Measurements from ENCODE around the gene GTPBP1. TPM values are rescaled to one million over a fixed set of nuclear protein-coding genes. Genes with fewer than 3 reads are reported as not detected.
A peak's percentile ranks its signal among the peaks of the same experiment; 100 is the strongest.

The GTPBP1 gene
- total RNA-seq, result 31.2 and 35.4 TPM in 2 replicates

DNA sequence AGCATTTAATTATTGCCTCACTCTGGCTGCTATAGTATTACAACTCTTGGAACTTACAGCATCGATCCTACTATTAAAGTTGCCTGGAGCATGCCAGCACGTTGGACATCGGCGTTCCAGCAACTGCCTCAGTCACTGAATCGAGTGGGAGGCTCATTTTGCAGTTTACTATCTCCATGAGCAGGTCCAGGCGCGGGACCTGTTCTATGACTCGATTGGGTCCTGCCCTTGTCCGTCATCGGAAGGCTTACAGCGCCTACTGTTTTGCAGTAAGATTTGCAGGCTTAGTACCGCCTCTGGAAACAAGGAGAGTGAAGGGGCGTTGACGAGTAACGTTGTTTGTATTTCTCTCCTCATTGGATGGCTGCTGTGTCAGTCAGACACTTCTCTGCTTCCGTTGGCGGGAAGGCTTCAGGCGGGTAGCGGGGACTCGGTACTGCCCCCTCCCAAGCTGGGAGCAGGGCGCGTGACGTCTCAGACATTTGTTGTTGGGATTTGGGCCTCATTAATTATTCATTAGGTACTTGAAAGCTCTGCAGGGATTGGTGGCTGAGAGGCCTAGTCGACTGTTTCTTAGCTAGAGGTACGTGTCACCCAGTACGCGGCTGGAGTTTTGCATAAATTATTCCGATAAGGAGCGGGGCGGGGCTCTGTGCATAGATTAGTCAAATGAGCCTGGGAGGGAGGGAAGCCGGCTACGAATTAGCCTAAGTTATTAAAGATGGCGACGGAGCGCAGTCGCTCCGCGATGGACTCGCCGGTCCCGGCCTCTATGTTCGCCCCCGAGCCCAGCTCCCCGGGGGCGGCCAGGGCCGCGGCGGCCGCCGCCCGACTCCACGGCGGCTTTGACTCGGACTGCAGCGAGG, at the start of gene GTPBP1:
Gene GTPBP1 (plus strand): TSS at position 710 of the 866 bp plus-strand sequence. CDS start 12 bp downstream, at position 722.
- peak within 1 kb of the TSS; percentile 83 for H3K4me3 ChIP-seq (ENCODE audit: low read depth, low read length)
- TF ChIP-seq, protein P1, sequence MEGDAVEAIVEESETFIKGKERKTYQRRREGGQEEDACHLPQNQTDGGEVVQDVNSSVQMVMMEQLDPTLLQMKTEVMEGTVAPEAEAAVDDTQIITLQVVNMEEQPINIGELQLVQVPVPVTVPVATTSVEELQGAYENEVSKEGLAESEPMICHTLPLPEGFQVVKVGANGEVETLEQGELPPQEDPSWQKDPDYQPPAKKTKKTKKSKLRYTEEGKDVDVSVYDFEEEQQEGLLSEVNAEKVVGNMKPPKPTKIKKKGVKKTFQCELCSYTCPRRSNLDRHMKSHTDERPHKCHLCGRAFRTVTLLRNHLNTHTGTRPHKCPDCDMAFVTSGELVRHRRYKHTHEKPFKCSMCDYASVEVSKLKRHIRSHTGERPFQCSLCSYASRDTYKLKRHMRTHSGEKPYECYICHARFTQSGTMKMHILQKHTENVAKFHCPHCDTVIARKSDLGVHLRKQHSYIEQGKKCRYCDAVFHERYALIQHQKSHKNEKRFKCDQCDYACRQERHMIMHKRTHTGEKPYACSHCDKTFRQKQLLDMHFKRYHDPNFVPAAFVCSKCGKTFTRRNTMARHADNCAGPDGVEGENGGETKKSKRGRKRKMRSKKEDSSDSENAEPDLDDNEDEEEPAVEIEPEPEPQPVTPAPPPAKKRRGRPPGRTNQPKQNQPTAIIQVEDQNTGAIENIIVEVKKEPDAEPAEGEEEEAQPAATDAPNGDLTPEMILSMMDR (IDR thresholded peaks at IDR 0.05; ENCODE audit: insufficient read depth, low read depth, low read length), result no peak
- DNase-seq (ENCODE audit: low read depth), result peak; percentile 100

DNA sequence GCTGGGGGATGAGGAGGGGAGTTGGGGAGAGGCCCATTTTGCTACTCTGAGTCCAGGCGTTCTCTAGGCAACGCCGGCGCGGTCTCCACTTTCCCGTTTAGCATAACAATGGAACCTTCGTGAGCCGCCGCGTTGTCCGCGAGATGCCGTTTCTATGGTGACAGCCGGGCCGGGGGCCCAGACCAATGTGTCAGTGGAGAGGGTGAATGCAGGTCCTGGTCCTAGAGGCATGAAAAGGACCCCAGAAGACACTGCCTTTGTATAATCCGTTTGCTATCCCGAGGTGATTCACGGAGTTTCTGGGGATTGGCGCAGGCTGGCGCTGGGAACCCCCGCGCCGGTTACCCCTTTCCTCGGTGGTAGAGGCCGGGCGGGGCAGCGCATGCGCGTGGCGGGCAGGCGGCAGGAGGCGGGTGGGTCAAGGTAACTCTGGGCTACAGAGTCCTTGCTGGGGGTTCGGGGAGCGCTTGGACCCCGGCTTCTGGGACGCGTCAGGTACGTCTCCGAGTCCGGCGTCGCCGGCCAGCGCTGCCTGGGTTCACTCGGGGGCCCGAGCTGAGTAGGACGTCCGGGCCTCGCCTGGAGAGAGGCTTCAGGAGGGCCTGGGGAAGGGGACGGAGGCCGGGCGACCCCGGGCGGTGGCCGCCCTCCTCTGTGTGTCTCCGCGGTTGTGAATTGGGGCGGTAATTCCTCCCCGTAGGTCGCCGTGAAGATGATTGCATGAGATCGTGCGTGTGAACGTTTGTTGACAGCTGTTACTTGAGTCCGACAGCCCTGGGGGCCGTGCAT, 49.3 kb upstream of the GTPBP1 start, which contains the start of the genes CBY1 and FAM227A:
Gene CBY1 (plus strand): TSS at position 383 of the 789 bp plus-strand sequence. CDS start 11,417 bp downstream, outside the sequence.
Gene FAM227A (minus strand): TSS at position 137 of the 789 bp plus-strand sequence. CDS start 6,224 bp downstream, outside the sequence.
- peak; percentile 82 for DNase-seq (ENCODE audit: low read depth)
- TF ChIP-seq, protein P1 (IDR thresholded peaks at IDR 0.05; ENCODE audit: insufficient read depth, low read depth, low read length), result no peak
- peak within 1 kb of the TSS; percentile 92 for H3K4me3 ChIP-seq (ENCODE audit: low read depth, low read length)

DNA sequence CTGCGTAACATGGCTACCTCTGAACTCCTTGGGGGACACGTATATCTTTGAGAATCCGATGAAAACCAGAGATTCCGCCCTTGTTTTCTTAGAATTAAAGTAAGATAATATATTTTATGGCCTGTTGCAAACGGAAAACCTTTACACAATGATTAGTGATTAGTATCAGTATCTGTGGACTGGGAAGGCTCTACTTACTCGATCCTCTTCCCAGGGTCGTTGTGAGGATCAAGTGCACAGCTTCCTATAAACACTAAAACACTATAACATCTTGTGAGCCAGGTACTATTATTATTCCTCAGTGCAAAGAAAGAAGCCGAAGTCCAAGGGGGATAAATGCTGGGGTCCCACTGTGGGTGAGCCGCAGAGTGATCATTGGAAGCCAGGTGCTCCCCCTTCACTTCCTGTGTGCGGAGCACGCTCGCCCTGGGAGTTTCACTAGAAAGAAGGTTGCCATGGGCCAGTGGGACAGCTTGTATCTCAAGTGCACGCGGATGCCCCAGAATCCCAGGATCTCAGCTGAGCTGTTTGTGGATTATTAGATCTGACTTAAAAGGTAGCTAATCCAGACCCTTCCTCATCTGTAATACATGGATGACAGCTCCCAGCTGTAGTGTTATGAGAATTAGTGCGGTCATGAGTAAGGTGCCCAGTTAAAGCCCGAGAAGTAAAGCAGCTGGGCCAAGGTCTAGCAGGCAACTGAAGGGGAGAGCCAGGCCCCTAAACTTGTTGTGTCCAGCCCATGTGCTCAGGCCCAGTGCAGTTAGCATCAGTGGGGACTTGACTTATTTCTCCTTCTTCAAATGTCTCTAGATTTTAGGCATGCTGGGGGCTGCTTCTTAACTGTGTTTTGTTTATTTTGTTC, 48.5 kb upstream of the GTPBP1 start:
- peak overlapping the region; percentile 92 for H3K4me3 ChIP-seq (ENCODE audit: low read depth, low read length)
- TF ChIP-seq, protein P1 (IDR thresholded peaks at IDR 0.05; ENCODE audit: insufficient read depth, low read depth, low read length), result no peak
- DNase-seq (ENCODE audit: low read depth), result peak; percentile 36

DNA sequence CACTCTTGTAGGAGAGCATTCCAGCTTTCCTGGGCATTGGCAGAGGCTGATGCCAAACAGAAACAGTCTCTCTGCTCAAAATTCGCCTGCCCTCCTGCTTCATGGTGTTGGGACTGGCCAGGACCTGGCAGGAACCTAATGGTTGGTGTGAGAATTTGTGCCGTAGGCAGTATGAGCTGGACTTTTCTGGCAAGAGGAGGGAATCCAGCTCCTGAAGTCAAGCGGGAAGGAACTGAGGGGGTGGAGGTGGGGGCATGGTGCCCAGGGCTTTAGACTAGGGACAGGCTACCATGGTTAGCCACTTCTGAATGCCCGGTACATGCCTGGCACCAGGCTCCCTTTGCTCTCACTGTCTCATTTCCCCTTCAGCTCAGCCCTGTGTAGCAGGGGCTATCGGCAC, 30.9 kb upstream of the GTPBP1 start:
- no peak for DNase-seq (ENCODE audit: low read depth)

DNA sequence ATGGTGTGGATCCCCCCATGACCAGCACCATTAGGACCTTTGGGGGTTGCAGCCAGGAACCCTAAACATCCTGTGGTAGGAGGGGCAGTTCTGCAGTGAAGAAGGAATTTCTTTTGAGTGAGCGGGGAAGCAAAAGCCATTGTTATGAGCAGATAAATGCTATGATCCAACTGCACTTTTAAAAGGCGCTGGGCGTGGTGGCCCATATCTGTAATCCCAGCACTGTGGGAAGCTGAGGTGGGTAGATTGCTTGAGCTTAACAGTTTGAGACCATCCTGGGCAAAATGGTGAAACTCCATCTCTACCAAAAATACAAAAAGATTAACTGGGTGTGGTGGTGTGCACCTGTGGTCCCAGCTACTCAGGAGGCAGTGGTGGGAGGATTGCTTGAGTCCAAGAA, 29.9 kb upstream of the GTPBP1 start:
- no peak for DNase-seq (ENCODE audit: low read depth)
- TF ChIP-seq, protein P1 (IDR thresholded peaks at IDR 0.05; ENCODE audit: insufficient read depth, low read depth, low read length), result no peak
- H3K4me3 ChIP-seq (ENCODE audit: low read depth, low read length), result no peak overlapping the region

More for the DNA sequence above, 30.9 kb upstream of the GTPBP1 start:
- TF ChIP-seq, protein P1 (IDR thresholded peaks at IDR 0.05; ENCODE audit: insufficient read depth, low read depth, low read length), result no peak
- H3K4me3 ChIP-seq (ENCODE audit: low read depth, low read length), result no peak overlapping the region

Data from fibroblast of villous mesenchyme (primary cell).